ENCODE data around the gene AFF1. TPM values are rescaled to one million over a fixed set of nuclear protein-coding genes. Genes with fewer than 3 reads are reported as not detected.

AFF1 gene
- total RNA-seq, 1 experiment from 2014 or later: 23.9 TPM

- ChIA-PET POLR2A (interaction anchor here (0.6 kb wide), 1 partner anchor 63 kb away, joined by 3 read pairs; no protein-coding TSS in a partner anchor), CTCF (no interaction called here)
- ATAC-seq: no peak
- Histone ChIP-seq H3K4me3 (ENCODE audit: low read depth in 2 of 2, low read length in 2 of 2) (no peak overlapping the region), H3K4me1 (ENCODE audit: control insufficient read depth, insufficient read depth, low read length) (no peaks in the 10 kb centered on the region; the same call in 1 of the 2 replicates), H3K27ac (ENCODE audit: low read length) (no peak overlapping the region), H3K9me3 (ENCODE audit: control insufficient read depth, insufficient read depth, low read depth, low read length) (no peaks in the 10 kb centered on the region), H3K36me3 (ENCODE audit: control insufficient read depth, insufficient read depth, low read length) (no peaks in the 10 kb centered on the region), H3K27me3 (ENCODE audit: control insufficient read depth, insufficient read depth, low read length) (no peaks in the 10 kb centered on the region)
- DNase-seq (ENCODE audit: low read depth, low spot score): no peak
- no TSS peak for BruUV-seq (replicated peaks)
- intact Hi-C loops (cut with micrococcal nuclease; ENCODE audit: unreplicated experiment) (no loop called here), in situ Hi-C loops (cut with HindIII; ENCODE audit: low pct_unique_long_range_greater_than_20kb, low sequenced_read_pairs) (no loop called here)
- TF ChIP-seq TCF7L2 (IDR thresholded peaks at IDR 0.05; ENCODE audit: low read depth, low read length) (no peak), POLR2AphosphoS5 (IDR thresholded peaks at IDR 0.05; ENCODE audit: low read depth, low read length) (no peak), SIN3A (IDR thresholded peaks at IDR 0.05; ENCODE audit: borderline replicate concordance, insufficient read depth, low read depth, low read length) (no peak)
- TF ChIP-seq, protein P1, sequence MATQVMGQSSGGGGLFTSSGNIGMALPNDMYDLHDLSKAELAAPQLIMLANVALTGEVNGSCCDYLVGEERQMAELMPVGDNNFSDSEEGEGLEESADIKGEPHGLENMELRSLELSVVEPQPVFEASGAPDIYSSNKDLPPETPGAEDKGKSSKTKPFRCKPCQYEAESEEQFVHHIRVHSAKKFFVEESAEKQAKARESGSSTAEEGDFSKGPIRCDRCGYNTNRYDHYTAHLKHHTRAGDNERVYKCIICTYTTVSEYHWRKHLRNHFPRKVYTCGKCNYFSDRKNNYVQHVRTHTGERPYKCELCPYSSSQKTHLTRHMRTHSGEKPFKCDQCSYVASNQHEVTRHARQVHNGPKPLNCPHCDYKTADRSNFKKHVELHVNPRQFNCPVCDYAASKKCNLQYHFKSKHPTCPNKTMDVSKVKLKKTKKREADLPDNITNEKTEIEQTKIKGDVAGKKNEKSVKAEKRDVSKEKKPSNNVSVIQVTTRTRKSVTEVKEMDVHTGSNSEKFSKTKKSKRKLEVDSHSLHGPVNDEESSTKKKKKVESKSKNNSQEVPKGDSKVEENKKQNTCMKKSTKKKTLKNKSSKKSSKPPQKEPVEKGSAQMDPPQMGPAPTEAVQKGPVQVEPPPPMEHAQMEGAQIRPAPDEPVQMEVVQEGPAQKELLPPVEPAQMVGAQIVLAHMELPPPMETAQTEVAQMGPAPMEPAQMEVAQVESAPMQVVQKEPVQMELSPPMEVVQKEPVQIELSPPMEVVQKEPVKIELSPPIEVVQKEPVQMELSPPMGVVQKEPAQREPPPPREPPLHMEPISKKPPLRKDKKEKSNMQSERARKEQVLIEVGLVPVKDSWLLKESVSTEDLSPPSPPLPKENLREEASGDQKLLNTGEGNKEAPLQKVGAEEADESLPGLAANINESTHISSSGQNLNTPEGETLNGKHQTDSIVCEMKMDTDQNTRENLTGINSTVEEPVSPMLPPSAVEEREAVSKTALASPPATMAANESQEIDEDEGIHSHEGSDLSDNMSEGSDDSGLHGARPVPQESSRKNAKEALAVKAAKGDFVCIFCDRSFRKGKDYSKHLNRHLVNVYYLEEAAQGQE (IDR thresholded peaks at IDR 0.05; ENCODE audit: insufficient read depth in 1 of 2, low read depth in 2 of 2, low read length in 1 of 2): no peak
- TF ChIP-seq, protein P2, sequence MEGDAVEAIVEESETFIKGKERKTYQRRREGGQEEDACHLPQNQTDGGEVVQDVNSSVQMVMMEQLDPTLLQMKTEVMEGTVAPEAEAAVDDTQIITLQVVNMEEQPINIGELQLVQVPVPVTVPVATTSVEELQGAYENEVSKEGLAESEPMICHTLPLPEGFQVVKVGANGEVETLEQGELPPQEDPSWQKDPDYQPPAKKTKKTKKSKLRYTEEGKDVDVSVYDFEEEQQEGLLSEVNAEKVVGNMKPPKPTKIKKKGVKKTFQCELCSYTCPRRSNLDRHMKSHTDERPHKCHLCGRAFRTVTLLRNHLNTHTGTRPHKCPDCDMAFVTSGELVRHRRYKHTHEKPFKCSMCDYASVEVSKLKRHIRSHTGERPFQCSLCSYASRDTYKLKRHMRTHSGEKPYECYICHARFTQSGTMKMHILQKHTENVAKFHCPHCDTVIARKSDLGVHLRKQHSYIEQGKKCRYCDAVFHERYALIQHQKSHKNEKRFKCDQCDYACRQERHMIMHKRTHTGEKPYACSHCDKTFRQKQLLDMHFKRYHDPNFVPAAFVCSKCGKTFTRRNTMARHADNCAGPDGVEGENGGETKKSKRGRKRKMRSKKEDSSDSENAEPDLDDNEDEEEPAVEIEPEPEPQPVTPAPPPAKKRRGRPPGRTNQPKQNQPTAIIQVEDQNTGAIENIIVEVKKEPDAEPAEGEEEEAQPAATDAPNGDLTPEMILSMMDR (IDR thresholded peaks at IDR 0.05): no peak
Observed at GRCh38 chr4:87030755-87031441, 96.1 kb downstream of the AFF1 start.

DNA sequence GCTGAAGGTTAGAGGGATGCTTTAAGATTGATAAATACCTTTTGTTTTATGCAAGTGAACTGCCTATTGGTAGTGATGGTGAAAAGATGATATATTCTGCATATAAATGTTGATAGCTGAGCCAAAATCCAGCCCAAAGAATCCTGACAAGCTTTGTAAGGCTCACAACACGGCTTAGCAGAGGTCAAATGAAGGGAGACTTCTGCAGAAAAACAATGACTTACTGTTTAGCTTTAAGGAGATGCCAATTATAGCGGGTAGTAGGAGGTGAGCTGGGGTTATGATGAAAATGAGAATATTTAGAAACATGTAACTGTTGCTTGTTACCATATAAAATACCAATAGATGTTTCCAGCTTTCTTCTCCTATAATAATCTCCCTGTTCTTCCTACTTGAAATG lies 97.1 kb downstream of the AFF1 start:
- Histone ChIP-seq H3K27ac (ENCODE audit: low read length) (no peak overlapping the region), H3K4me3 (ENCODE audit: low read depth in 2 of 2, low read length in 2 of 2) (no peak overlapping the region), H3K4me1 (ENCODE audit: control insufficient read depth, insufficient read depth, low read length) (no peaks in the 10 kb centered on the region; the same call in 1 of the 2 replicates), H3K36me3 (ENCODE audit: control insufficient read depth, insufficient read depth, low read length) (no peaks in the 10 kb centered on the region), H3K9me3 (ENCODE audit: control insufficient read depth, insufficient read depth, low read depth, low read length) (no peaks in the 10 kb centered on the region), H3K27me3 (ENCODE audit: control insufficient read depth, insufficient read depth, low read length) (no peaks in the 10 kb centered on the region)
- BruUV-seq (replicated peaks): no TSS peak
- CTCF ChIA-PET: no interaction called here
- TF ChIP-seq, protein P1 (IDR thresholded peaks at IDR 0.05; ENCODE audit: insufficient read depth in 1 of 2, low read depth in 2 of 2, low read length in 1 of 2): no peak
- TF ChIP-seq SIN3A (IDR thresholded peaks at IDR 0.05; ENCODE audit: borderline replicate concordance, insufficient read depth, low read depth, low read length) (no peak), TCF7L2 (IDR thresholded peaks at IDR 0.05; ENCODE audit: low read depth, low read length) (no peak), POLR2AphosphoS5 (IDR thresholded peaks at IDR 0.05; ENCODE audit: low read depth, low read length) (no peak)
- TF ChIP-seq, protein P2 (IDR thresholded peaks at IDR 0.05): no peak
- intact Hi-C loops (cut with micrococcal nuclease; ENCODE audit: unreplicated experiment): no loop called here
- DNase-seq (ENCODE audit: low read depth, low spot score) (no peak), ATAC-seq (no peak)
- POLR2A ChIA-PET: no interaction called here
- in situ Hi-C loops (cut with HindIII; ENCODE audit: low pct_unique_long_range_greater_than_20kb, low sequenced_read_pairs): no loop called here

All from Panc1 (cell line).